ENCODE measurements around the gene PTP4A1.
"Not testable (repeated sequence)": the region's sequence is repeated elsewhere in the genome, so short reads cannot be mapped to it uniquely, and the experiment has no call there.

Gene PTP4A1

GRCh38 chr6:63572044-63572746 is at the start of gene PTP4A1, which contains the start of gene LOC128125822:
PTP4A1 (plus strand) TSS chr6:63572480; CDS start chr6:63576881, 4,401 bp downstream.
LOC128125822 (plus strand) TSS chr6:63572480.
- DNase-seq = peak; percentile 98

GRCh38 chr6:63522911-63523287 is 49.4 kb upstream of the PTP4A1 start:
- not testable (repeated sequence) for DNase-seq

- DNase-seq = no peak
These were observed 48.6 kb upstream of the PTP4A1 start for GRCh38 chr6:63523630-63524029.

GRCh38 chr6:63525186-63525878 is 46.9 kb upstream of the PTP4A1 start:
- peak; percentile 6 for DNase-seq

- DNase-seq = no peak
These were observed 45.3 kb upstream of the PTP4A1 start for GRCh38 chr6:63526931-63527330.

- DNase-seq = no peak
These were observed 44.4 kb upstream of the PTP4A1 start for GRCh38 chr6:63527658-63528514.

GRCh38 chr6:63529498-63529897 is 42.8 kb upstream of the PTP4A1 start:
- peak; percentile 48 for DNase-seq

- DNase-seq = no peak
These were observed 42.1 kb upstream of the PTP4A1 start for GRCh38 chr6:63530182-63530581.

- DNase-seq = no peak
These were observed 41.3 kb upstream of the PTP4A1 start for GRCh38 chr6:63530991-63531390.

- DNase-seq = no peak
These were observed 39.3 kb upstream of the PTP4A1 start for GRCh38 chr6:63533026-63533425.

GRCh38 chr6:63533952-63534351 is 38.3 kb upstream of the PTP4A1 start:
- DNase-seq = no peak

GRCh38 chr6:63537201-63537958 is 34.9 kb upstream of the PTP4A1 start:
- DNase-seq = no peak

GRCh38 chr6:63537959-63538300 is 34.4 kb upstream of the PTP4A1 start:
- no peak for DNase-seq

- no peak for DNase-seq
These were observed 33.7 kb upstream of the PTP4A1 start for GRCh38 chr6:63538550-63538949.

GRCh38 chr6:63543001-63543400 is 29.3 kb upstream of the PTP4A1 start:
- no peak for DNase-seq

GRCh38 chr6:63543982-63544381 is 28.3 kb upstream of the PTP4A1 start:
- no peak for DNase-seq

GRCh38 chr6:63546236-63546635 is 26.0 kb upstream of the PTP4A1 start:
- DNase-seq = no peak

GRCh38 chr6:63546697-63547096 is 25.6 kb upstream of the PTP4A1 start:
- no peak for DNase-seq

- no peak for DNase-seq
These were observed 23.2 kb upstream of the PTP4A1 start for GRCh38 chr6:63549076-63549475.

- no peak for DNase-seq
These were observed 19.1 kb upstream of the PTP4A1 start for GRCh38 chr6:63553208-63553607.

- DNase-seq = no peak
These were observed 18.4 kb upstream of the PTP4A1 start for GRCh38 chr6:63553900-63554299.

GRCh38 chr6:63554782-63555181 is 17.5 kb upstream of the PTP4A1 start:
- no peak for DNase-seq

- DNase-seq = no peak
These were observed 15.9 kb upstream of the PTP4A1 start for GRCh38 chr6:63556369-63556768.
